Cardiac muscle cell (in vitro differentiated cells and primary cell): ENCODE measurements around the gene SPCS1. TPM values are rescaled to one million over a fixed set of nuclear protein-coding genes. Genes with fewer than 3 reads are reported as not detected.

Experiments
- DNase-seq, 2 donors: peaks; one replicate each; pipeline versions ENCODE4 v3.0.0 to v3.0.0-alpha.2; 2010 to 2017; ENCODE audit warnings: low read depth in 1 of 2, low spot score in 1 of 2
- H3K27ac ChIP-seq: fragments of 200-600 bp; sonication (generic); 2 replicates; pipeline ENCODE4 v1.5.1; 2016
- H3K27me3 ChIP-seq: fragments of 200-600 bp; sonication (generic); 2 replicates; pipeline ENCODE4 v1.6.0; 2016; ENCODE audit warnings: control low read depth
- H3K36me3 ChIP-seq: fragments of 200-600 bp; sonication (generic); 2 replicates; pipeline ENCODE4 v1.5.1; 2016; ENCODE audit warnings: control low read depth
- H3K4me1 ChIP-seq: fragments of 200-600 bp; sonication (generic); 2 replicates; pipeline ENCODE4 v1.8.1; 2017; ENCODE audit warnings: low read depth, mild to moderate bottlenecking, mixed run types
- H3K4me3 ChIP-seq: fragments of 200-600 bp; sonication (generic); 2 replicates; pipeline ENCODE4 v1.5.1; 2016; ENCODE audit warnings: mild to moderate bottlenecking
- H3K9me3 ChIP-seq: fragments of 200-600 bp; sonication (generic); 2 replicates; pipeline ENCODE4 v1.5.1; 2017; ENCODE audit warnings: low read depth, mild to moderate bottlenecking, control low read depth
- polyA plus RNA-seq: library from polyadenylated mRNA; unstranded; fragments of >200 nt; fragmentation: Nextera tagmentation; extraction: Ambion mirVana; gene quantifications from 2 replicates; pipeline ENCODE4 v1.2.1, GENCODE V29; 2016
- total RNA-seq: library from RNA; depleted of rRNA; stranded (reverse); fragments of >200 nt; gene quantifications from 2 replicates; pipeline ENCODE4 v1.2.3, GENCODE V29; 2016
- TF ChIP-seq, protein P1 (sequence below): IDR thresholded peaks from 2 replicates; pipeline ENCODE4 v1.5.1; 2012; ENCODE audit warnings: low read depth, mild to moderate bottlenecking, low read length

SPCS1 gene
- total and polyA plus RNA-seq, 2 experiments from 2014 or later = 103 to 234 TPM

DNA sequence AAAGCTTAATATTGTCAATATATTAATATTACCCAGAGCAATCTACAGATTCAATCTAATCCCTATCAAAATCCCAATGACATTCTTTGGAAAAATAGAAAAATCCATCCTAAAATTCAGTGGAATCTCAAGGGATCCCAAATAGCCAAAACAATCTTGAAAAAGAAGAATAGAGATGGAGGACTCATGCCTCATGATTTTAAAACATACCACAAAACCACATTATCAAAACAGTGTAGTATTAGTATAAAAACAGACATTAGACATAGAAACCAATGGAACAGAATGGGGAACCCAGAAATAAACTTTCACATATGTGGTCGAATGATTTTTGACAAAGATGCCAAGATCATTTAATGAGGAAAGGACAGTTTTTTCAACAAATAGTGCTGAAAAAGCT lies 50.2 kb downstream of the SPCS1 start:
- Histone ChIP-seq H3K9me3 (no peaks in the 10 kb centered on the region), H3K27ac (no peak overlapping the region), H3K36me3 (peaks cover 28% of the 10 kb centered on the region), H3K4me1 (no peaks in the 10 kb centered on the region), H3K4me3 (no peak overlapping the region), H3K27me3 (no peaks in the 10 kb centered on the region)
- DNase-seq = no peak
- TF ChIP-seq, protein P1, sequence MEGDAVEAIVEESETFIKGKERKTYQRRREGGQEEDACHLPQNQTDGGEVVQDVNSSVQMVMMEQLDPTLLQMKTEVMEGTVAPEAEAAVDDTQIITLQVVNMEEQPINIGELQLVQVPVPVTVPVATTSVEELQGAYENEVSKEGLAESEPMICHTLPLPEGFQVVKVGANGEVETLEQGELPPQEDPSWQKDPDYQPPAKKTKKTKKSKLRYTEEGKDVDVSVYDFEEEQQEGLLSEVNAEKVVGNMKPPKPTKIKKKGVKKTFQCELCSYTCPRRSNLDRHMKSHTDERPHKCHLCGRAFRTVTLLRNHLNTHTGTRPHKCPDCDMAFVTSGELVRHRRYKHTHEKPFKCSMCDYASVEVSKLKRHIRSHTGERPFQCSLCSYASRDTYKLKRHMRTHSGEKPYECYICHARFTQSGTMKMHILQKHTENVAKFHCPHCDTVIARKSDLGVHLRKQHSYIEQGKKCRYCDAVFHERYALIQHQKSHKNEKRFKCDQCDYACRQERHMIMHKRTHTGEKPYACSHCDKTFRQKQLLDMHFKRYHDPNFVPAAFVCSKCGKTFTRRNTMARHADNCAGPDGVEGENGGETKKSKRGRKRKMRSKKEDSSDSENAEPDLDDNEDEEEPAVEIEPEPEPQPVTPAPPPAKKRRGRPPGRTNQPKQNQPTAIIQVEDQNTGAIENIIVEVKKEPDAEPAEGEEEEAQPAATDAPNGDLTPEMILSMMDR = no peak

Other genes with a start within 250 kb of the SPCS1 start
- 0.81 and 2.2 TPM in 2 replicates for gene STAB1, start 210.8 kb upstream of the SPCS1 start, total RNA-seq
- 0.91 TPM in 1 of 2 replicates, not detected in the other for gene STAB1, start 210.8 kb upstream of the SPCS1 start, polyA plus RNA-seq
- gene NT5DC2, start 172.2 kb upstream of the SPCS1 start, total RNA-seq = 214 and 233 TPM in 2 replicates
- gene NT5DC2, start 172.2 kb upstream of the SPCS1 start, polyA plus RNA-seq = 113 and 120 TPM in 2 replicates
- gene UQCC5, start 169.5 kb upstream of the SPCS1 start, total RNA-seq = 1.0 and 23.8 TPM in 2 replicates
- gene UQCC5, start 169.5 kb upstream of the SPCS1 start, polyA plus RNA-seq = 64.7 and 89.3 TPM in 2 replicates
- gene PBRM1, start 20.2 kb upstream of the SPCS1 start, total RNA-seq = 48.8 and 76.2 TPM in 2 replicates
- 64.0 and 66.4 TPM in 2 replicates for gene PBRM1, start 20.2 kb upstream of the SPCS1 start, polyA plus RNA-seq
- gene GNL3, start 20.1 kb upstream of the SPCS1 start, total RNA-seq = 53.8 and 57.3 TPM in 2 replicates
- 83.2 and 92.2 TPM in 2 replicates for gene GNL3, start 20.1 kb upstream of the SPCS1 start, polyA plus RNA-seq
- gene GLT8D1, start 315 bp upstream of the SPCS1 start, total RNA-seq = 75.4 and 85.0 TPM in 2 replicates
- 74.2 and 75.4 TPM in 2 replicates for gene GLT8D1, start 315 bp upstream of the SPCS1 start, polyA plus RNA-seq
- gene NEK4, start 64.8 kb downstream of the SPCS1 start, total RNA-seq = 14.7 and 22.5 TPM in 2 replicates
- 11.2 and 12.4 TPM in 2 replicates for gene NEK4, start 64.8 kb downstream of the SPCS1 start, polyA plus RNA-seq
- not detected in 2 replicates for gene ITIH1, start 71.5 kb downstream of the SPCS1 start, total RNA-seq
- gene ITIH1, start 71.5 kb downstream of the SPCS1 start, polyA plus RNA-seq = 0.20 TPM in 1 of 2 replicates, not detected in the other
- gene ITIH3, start 88.7 kb downstream of the SPCS1 start, total RNA-seq = 0.06 TPM in 1 of 2 replicates, not detected in the other
- gene ITIH3, start 88.7 kb downstream of the SPCS1 start, polyA plus RNA-seq = 0.88 TPM in 1 of 2 replicates, not detected in the other
- 2.3 and 2.9 TPM in 2 replicates for gene ITIH4, start 124.6 kb downstream of the SPCS1 start, total RNA-seq
- 1.7 and 2.0 TPM in 2 replicates for gene ITIH4, start 124.6 kb downstream of the SPCS1 start, polyA plus RNA-seq
- gene MUSTN1, start 128.9 kb downstream of the SPCS1 start, total RNA-seq = 1.9 TPM in 1 of 2 replicates, not detected in the other
- gene MUSTN1, start 128.9 kb downstream of the SPCS1 start, polyA plus RNA-seq = not detected in 2 replicates
- gene STIMATE, start 191.4 kb downstream of the SPCS1 start, total RNA-seq = 9.0 and 17.4 TPM in 2 replicates
- gene STIMATE, start 191.4 kb downstream of the SPCS1 start, polyA plus RNA-seq = 4.8 and 7.3 TPM in 2 replicates